Measurements from ENCODE around the gene SLAMF8.

The SLAMF8 gene

GRCh38 chr1:159873530-159874143 is 47.0 kb downstream of the SLAMF8 start:
- no peak for DNase-seq

- peak in 1 of 3 experiments; percentile 25 for DNase-seq
These were observed 51.2 kb downstream of the SLAMF8 start for GRCh38 chr1:159877695-159878444.

- no peak for DNase-seq
These were observed 52.5 kb downstream of the SLAMF8 start for GRCh38 chr1:159879136-159879535.

GRCh38 chr1:159879977-159880376 is 53.3 kb downstream of the SLAMF8 start:
- DNase-seq, result no peak

GRCh38 chr1:159880430-159880829 is 53.8 kb downstream of the SLAMF8 start:
- DNase-seq, result no peak

GRCh38 chr1:159881622-159882526 is 55.2 kb downstream of the SLAMF8 start:
- peak; percentile 91 to 99 (median 98) for DNase-seq

- peak in 1 of 3 experiments; percentile 23 for DNase-seq
These were observed 55.8 kb downstream of the SLAMF8 start for GRCh38 chr1:159882527-159882862.

- DNase-seq, result no peak
These were observed 56.5 kb downstream of the SLAMF8 start for GRCh38 chr1:159883134-159883533.

GRCh38 chr1:159884296-159884695 is 57.6 kb downstream of the SLAMF8 start:
- DNase-seq, result no peak
